GM10248 (cell line): Measurements from ENCODE around the gene DLAT.
"Not testable (repeated sequence)": the region's sequence is repeated elsewhere in the genome, so short reads cannot be mapped to it uniquely, and the experiment has no call there.

Experiments used
- CTCF ChIA-PET: fragments of 300-600 bp; sonication (Branson Sonifier 250); formaldehyde crosslinking; extraction: SDS; loops from one replicate; lab custom pipeline; 2021; ENCODE audit warnings: antibody characterized with exemption; lab: Yijun Ruan, JAX
- POLR2A ChIA-PET: fragments of 350-650 bp; sonication (Branson Sonifier 250); formaldehyde crosslinking; extraction: SDS; loops from one replicate; lab custom pipeline; 2020; ENCODE audit warnings: antibody characterized with exemption; lab: Yijun Ruan, JAX
- DNase-seq: peaks from one replicate; pipeline ENCODE4 v3.0.0; 2012; ENCODE audit errors: extremely low spot score
- TF ChIP-seq, protein P1 (sequence below): IDR thresholded peaks from 2 replicates; pipeline ENCODE4 v1.5.1; 2012; ENCODE audit warnings: mild to moderate bottlenecking, low read depth; ENCODE audit errors: extremely low read depth, missing control alignments, control extremely low read depth

Gene DLAT

DNA sequence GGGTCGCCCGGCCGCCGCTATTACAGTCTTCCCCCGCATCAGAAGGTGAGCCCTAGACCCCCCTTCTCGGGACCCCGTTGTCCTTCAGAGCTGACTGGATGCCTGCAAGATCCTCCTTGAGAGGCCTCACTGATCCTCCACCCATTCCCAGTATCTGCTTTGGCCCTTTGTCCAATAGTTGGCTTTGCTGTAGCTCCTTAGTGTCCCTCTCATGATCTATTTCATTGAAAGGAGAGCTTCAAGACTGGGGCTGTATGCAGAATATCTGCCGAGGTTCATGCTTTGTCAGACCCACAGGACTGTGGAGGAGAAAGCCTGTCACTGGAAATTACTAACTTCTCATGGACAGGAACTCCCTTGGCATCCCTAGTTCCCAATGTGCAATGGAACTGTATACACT is 499 bp downstream of the DLAT start:
- CTCF ChIA-PET, result interaction anchor here (1.1 kb wide), 1 partner anchor 15 kb away, joined by 3 read pairs; no protein-coding TSS in a partner anchor
- DNase-seq, result peak; percentile 21
- POLR2A ChIA-PET, result no interaction called here
- TF ChIP-seq, protein P1, sequence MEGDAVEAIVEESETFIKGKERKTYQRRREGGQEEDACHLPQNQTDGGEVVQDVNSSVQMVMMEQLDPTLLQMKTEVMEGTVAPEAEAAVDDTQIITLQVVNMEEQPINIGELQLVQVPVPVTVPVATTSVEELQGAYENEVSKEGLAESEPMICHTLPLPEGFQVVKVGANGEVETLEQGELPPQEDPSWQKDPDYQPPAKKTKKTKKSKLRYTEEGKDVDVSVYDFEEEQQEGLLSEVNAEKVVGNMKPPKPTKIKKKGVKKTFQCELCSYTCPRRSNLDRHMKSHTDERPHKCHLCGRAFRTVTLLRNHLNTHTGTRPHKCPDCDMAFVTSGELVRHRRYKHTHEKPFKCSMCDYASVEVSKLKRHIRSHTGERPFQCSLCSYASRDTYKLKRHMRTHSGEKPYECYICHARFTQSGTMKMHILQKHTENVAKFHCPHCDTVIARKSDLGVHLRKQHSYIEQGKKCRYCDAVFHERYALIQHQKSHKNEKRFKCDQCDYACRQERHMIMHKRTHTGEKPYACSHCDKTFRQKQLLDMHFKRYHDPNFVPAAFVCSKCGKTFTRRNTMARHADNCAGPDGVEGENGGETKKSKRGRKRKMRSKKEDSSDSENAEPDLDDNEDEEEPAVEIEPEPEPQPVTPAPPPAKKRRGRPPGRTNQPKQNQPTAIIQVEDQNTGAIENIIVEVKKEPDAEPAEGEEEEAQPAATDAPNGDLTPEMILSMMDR, result no peak

DNA sequence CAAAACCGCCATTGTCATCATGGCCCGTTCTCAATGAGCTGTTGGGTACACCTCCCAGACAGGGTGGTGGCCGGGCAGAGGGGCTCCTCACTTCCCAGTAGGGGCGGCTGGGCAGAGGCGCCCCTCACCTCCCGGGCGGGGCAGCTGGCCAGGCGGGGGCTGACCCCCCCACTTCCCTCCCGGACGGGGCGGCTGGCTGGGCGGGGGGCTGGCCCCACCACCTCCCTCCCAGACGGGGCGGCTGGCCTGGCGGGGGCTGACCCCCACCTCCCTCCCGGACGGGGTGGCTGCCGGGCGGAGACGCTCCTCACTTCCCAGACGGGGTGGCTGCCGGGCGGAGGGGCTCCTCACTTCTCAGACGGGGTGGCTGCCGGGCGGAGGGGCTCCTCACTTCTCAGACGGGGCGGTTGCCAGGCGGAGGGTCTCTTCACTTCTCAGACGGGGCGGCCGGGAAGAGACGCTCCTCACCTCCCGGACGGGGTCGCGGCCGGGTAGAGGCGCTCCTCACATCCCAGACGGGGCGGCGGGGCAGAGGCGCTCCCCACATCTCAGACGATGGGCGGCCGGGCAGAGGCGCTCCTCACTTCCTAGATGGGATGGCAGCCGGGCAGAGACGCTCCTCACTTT is 1.7 kb downstream of the DLAT start:
- CTCF ChIA-PET, DNase-seq, POLR2A ChIA-PET: not testable (repeated sequence)

DNA sequence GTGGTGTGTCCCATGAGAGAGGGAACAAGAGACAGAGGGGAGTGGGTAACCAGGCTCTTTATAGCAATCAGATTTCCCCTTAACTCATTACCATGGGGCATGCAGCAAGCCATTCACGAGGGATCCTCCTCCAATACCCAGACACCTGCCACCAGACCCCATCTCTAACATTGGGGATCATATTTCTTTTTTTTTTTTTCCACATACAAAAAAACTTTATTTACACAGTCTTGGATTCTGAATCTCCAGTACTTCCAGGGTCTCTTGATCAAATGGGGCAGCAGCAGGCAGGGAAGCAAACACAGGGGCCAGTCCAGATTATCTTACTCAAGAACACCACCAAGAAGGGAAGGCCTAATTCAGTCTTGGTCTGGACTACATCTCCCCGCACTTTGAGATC is 4.3 kb downstream of the DLAT start:
- DNase-seq, result no peak
- POLR2A ChIA-PET, result no interaction called here
- CTCF ChIA-PET, result interaction anchor here (0.9 kb wide), 1 partner anchor 84 kb away, joined by 3 read pairs; no protein-coding TSS in a partner anchor
- TF ChIP-seq, protein P1, result no peak

DNA sequence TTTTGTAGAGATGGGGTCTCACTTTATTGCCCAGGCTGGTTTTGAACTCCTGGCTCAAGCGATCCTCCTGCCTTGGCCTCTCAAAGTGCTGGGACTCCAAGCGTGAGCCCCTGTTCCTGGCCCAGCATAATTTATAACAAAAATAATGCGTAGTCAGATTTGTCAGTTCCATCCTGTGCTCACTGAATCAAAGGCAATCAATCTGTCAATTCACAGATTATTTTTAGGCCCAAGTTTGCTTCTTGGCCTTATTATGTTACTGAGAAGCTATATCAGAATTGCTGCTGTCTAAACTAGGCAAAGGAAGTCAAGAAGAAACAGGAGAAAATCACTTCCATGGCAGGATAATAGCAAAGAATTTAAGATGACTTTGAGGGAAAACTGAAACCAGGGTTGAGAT is 8.7 kb downstream of the DLAT start:
- ChIA-PET POLR2A (no interaction called here), CTCF (interaction anchor here (0.9 kb wide), 1 partner anchor 256 kb away, joined by 3 read pairs; no protein-coding TSS in a partner anchor)
- TF ChIP-seq, protein P1, result no peak
- no peak for DNase-seq

DNA sequence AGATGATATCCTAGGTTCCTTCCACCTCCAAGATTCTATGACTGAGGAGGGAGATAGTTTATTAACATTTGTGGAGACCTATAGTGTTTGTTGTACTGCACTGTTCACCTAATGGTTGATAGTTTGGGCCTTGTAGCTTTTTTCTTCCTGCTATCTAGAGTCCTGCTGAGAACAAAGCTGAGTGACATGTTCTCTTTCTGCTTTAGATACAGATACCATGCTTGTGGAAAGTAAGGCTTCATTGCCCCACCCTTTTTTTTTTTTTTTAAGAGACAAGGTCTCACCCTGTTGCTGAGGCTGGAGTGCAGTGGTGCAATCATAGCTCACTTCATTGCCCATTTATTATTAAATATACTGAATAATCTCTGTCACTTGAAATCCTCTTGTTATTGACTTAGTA is 12.3 kb downstream of the DLAT start:
- POLR2A ChIA-PET, result no interaction called here
- CTCF ChIA-PET, result interaction anchor here (1.1 kb wide), 1 partner anchor 9 kb away, joined by 3 read pairs; no protein-coding TSS in a partner anchor
- no peak for DNase-seq
- TF ChIP-seq, protein P1, result no peak

DNA sequence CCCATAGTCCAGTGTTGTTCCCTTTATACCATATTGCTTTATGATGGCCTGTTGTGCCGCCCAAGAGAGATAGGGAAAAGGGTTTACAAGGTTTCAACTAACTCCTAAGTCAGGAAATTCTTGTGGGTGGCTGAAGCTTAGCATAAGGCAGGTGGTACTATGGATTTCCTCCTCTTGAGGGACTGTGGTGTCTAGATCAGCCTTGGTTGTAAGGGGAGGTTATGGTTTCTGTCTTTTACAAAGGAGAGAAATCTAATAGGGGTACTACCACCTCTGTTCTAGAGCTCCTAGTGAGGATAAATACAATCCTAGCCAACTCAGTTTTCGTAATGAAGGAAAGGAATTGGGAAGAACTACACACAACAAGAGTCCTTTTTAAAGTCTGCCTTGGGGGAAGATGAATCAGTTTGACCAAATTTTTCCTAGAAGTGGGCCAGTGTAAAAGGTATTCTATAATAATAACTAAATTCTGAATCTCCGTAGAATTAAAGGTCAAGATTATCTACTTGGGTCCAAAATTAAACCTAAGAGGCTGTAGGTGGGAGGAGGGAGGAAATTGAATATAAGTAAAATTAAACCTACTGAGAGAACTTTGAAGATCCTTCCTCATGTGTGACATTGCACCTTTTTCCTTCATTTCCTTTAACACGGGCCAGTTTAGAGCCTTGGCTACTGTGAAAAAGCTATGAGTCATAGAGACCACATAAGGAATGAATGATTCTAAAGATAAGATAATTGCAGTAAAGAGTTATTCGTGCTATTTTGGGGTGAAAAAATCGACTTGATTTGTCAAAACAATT is 17.2 kb downstream of the DLAT start:
- CTCF ChIA-PET, result interaction anchor here (1.1 to 1.5 kb wide), 2 partner anchors 17 to 104 kb away, joined by 3 to 4 read pairs; partner anchors contain the start of genes DIXDC1 and DLAT
- TF ChIP-seq, protein P1, result no peak
- no peak for DNase-seq
- POLR2A ChIA-PET, result no interaction called here

DNA sequence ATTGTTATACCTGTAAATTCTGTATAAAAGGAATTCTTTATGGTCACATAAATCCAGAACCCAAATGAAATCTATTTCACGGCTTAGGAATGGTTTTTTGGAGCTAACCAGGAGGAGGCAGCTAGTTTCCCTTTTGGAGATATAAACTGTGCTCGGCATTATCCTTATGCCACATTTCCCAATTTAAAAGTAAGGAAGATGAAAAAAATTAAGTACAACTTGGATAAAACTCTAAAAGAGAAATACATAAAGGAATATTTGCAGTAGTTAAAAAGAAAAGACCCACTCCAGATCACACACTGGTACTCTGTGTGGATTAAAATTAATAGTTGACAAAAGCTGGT is 17.7 kb downstream of the DLAT start:
- no peak for DNase-seq
- CTCF ChIA-PET, result interaction anchor here (1.1 to 1.5 kb wide), 2 partner anchors 18 to 105 kb away, joined by 3 to 4 read pairs; partner anchors contain the start of genes DIXDC1 and DLAT
- POLR2A ChIA-PET, result no interaction called here
- TF ChIP-seq, protein P1, result no peak
